Colonic mucosa (tissue), 4 donors: Measurements from ENCODE around the gene PRC1. TPM values are rescaled to one million over a fixed set of nuclear protein-coding genes. Genes with fewer than 3 reads are reported as not detected.
A peak's percentile ranks its signal among the peaks of the same experiment; 100 is the strongest.

Source experiments
- DNase-seq: peaks from one replicate; pipeline ENCODE4 v3.0.0-alpha.2; 2020
- H3K27ac ChIP-seq: fragments of 200-600 bp; one replicate; pipeline ENCODE4 v1.8.0; 2021
- H3K27me3 ChIP-seq: fragments of 200-600 bp; one replicate; pipeline ENCODE4 v1.8.0; 2021
- H3K36me3 ChIP-seq: fragments of 200-600 bp; one replicate; pipeline ENCODE4 v1.8.0; 2021
- H3K4me1 ChIP-seq: fragments of 200-600 bp; one replicate; pipeline ENCODE4 v1.8.0; 2021; ENCODE audit warnings: mild to moderate bottlenecking
- H3K4me3 ChIP-seq: fragments of 200-600 bp; one replicate; pipeline ENCODE4 v1.8.0; 2021
- H3K9ac ChIP-seq, 2 donors: one replicate each; pipeline ENCODE4 v1.7.0; 2013; ENCODE audit warnings: control low read depth in 2 of 2, low read depth in 2 of 2, low read length in 2 of 2
- H3K9me3 ChIP-seq: fragments of 200-600 bp; one replicate; pipeline ENCODE4 v1.8.0; 2021
- intact Hi-C: fragments of 100-400 bp; cut with DNase I; formaldehyde crosslinking; loops from one replicate; pipeline ENCODE4 v1.14.1; 2022
- total RNA-seq, 2 donors: library from RNA; stranded (reverse); fragmentation: NEBNext Ultra II Directional in 1 of 2; extraction: Animal tissue kit (Norgen Biotek cat#: 25700) in 1 of 2; gene quantifications; one replicate each; pipeline ENCODE4 v1.2.1, GENCODE V29; 2021
- TF ChIP-seq, protein P1 (sequence below): fragments of 200-600 bp; IDR thresholded peaks from one replicate; pipeline ENCODE4 v1.8.0; 2022; ENCODE audit warnings: antibody characterized with exemption, mild to moderate bottlenecking
- donor health status: healthy.
- donor health status: DM: no; HTN: no; CAD: no.
- donor health status: DM: no; HTN: no; CAD: no.

PRC1 gene
- total RNA-seq, 2 donors from 2014 or later: 44.3 to 114 TPM

DNA sequence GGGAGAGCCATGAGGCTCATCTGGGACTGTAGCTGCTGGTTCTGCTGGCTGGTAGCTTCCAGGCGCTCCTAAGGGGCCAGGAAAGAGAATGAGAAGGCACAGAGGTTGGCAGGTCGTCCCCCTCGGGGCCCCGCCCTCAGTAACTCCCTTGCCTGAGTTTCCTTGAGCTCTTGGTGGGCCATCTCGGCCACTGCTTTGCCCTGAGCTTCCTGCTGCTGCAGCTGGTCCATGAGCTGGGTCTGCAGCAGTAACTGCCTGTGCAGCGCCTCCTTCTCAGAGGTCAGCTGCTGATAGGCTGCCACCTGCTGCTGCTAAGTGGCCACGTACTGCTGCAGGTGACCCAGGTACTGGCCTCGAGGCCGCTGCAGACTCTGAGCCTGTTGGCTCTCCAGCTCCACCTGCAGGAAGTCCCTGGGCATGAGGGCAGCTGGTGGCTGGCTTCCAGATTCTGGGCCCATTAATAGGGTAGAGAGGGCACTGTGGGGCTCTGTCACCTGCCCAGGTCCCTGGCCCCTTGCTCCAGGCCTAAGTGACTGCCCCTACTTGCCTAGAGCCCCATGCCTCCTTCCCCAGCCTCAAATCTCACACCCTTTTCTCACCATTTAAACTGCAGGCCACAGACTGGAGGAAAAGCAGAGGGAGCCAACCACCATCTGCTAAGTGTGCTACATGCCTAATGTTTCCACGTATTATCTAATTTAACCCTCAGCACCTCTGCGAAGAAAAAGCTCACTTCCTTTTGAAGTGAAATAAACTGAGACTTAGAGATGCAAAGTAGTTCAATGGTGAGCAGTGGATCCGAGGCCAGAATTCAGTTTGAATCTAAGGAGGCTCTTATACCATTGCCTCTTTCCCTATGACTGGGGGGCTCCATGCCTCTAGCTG is 38.8 kb upstream of the PRC1 start:
- intact Hi-C loops: loop anchor here (5.0 kb wide), 1 partner anchor 76 kb away; no protein-coding TSS in a partner anchor
- Histone ChIP-seq H3K9me3 (no peaks in the 10 kb centered on the region), H3K27ac (no peak overlapping the region), H3K9ac (no peak overlapping the region), H3K4me3 (no peak overlapping the region), H3K4me1 (no peaks in the 10 kb centered on the region), H3K36me3 (no peaks in the 10 kb centered on the region), H3K27me3 (no peaks in the 10 kb centered on the region)
- peak; percentile 85 for DNase-seq
- TF ChIP-seq, protein P1, sequence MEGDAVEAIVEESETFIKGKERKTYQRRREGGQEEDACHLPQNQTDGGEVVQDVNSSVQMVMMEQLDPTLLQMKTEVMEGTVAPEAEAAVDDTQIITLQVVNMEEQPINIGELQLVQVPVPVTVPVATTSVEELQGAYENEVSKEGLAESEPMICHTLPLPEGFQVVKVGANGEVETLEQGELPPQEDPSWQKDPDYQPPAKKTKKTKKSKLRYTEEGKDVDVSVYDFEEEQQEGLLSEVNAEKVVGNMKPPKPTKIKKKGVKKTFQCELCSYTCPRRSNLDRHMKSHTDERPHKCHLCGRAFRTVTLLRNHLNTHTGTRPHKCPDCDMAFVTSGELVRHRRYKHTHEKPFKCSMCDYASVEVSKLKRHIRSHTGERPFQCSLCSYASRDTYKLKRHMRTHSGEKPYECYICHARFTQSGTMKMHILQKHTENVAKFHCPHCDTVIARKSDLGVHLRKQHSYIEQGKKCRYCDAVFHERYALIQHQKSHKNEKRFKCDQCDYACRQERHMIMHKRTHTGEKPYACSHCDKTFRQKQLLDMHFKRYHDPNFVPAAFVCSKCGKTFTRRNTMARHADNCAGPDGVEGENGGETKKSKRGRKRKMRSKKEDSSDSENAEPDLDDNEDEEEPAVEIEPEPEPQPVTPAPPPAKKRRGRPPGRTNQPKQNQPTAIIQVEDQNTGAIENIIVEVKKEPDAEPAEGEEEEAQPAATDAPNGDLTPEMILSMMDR: peak; percentile 85

DNA sequence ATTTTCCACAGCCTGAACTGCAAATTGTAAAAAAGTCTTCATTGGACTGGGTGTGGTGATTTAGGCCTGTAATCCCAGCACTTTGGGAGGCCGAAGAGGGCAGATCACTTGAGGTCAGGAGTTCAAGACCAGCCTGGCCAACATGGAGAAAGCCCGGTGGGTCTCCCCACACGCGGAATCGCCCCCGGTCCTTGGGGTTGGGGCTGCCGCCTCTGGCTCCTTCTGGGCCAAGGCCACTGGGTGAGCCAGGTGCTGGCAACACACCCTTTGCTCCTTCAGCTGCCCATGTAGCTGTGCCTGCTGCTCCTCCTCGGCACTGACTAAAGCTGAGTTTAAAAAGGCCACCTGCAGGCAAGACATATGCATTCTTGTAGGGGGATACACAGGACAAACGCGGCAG is 37.5 kb upstream of the PRC1 start:
- H3K27me3 ChIP-seq: no peaks in the 10 kb centered on the region
- TF ChIP-seq, protein P1: no peak
- H3K27ac ChIP-seq: no peak overlapping the region
- no peaks in the 10 kb centered on the region for H3K36me3 ChIP-seq
- H3K4me1 ChIP-seq: no peaks in the 10 kb centered on the region
- no peak overlapping the region for H3K4me3 ChIP-seq
- no peaks in the 10 kb centered on the region for H3K9me3 ChIP-seq
- intact Hi-C loops: loop anchor here (5.0 kb wide), 1 partner anchor 74 kb away; no protein-coding TSS in a partner anchor
- no peak for DNase-seq
- no peak overlapping the region for H3K9ac ChIP-seq

DNA sequence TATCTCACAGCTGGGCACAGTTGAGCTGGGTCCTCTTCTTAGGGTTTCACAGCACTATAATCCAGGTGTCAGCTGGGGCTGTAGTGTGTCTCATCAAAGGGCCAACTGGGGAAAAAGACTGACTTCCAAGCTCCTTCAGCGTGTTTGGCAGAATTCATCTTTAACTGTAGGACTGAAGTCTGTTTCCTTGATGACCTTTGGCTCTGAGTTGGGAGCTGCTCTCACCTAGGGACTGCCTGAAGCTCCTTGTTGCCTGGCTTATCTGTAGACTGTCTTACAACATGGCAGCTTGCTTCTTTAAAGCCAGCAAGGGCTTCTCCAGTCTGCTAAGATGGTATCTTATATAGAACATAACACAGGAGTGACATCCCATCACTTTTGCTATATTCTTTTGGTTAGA is 33.3 kb upstream of the PRC1 start:
- intact Hi-C loops: no loop called here
- Histone ChIP-seq H3K27me3 (no peaks in the 10 kb centered on the region), H3K9me3 (no peaks in the 10 kb centered on the region), H3K36me3 (no peaks in the 10 kb centered on the region), H3K4me1 (no peaks in the 10 kb centered on the region), H3K4me3 (no peak overlapping the region), H3K27ac (no peak overlapping the region), H3K9ac (no peak overlapping the region)
- no peak for DNase-seq
- TF ChIP-seq, protein P1: no peak

DNA sequence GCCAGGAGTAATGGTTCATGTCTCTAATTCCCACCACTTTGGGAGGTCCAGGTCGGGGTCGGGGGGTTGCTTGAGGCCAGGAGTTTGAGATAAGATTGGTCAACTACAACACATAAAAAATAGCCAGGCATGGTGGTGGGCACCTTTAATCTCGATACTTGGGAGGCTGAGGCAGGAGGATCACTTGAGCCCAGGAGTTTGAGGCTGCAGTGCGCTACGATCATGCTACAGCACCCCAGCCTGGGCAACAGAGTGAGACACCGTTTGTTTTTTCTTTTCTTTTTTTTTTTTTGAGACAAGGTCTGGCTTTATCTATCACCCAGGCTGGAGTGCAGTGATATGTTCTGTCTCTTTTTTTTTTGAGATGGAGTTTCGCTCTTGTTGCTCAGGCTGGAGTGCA is 29.4 kb upstream of the PRC1 start:
- Histone ChIP-seq H3K27ac (no peak overlapping the region), H3K4me3 (no peak overlapping the region), H3K27me3 (no peaks in the 10 kb centered on the region), H3K36me3 (no peaks in the 10 kb centered on the region), H3K4me1 (peaks cover 4% of the 10 kb centered on the region), H3K9ac (no peak overlapping the region), H3K9me3 (no peaks in the 10 kb centered on the region)
- no peak for DNase-seq
- TF ChIP-seq, protein P1: no peak
- intact Hi-C loops: no loop called here

DNA sequence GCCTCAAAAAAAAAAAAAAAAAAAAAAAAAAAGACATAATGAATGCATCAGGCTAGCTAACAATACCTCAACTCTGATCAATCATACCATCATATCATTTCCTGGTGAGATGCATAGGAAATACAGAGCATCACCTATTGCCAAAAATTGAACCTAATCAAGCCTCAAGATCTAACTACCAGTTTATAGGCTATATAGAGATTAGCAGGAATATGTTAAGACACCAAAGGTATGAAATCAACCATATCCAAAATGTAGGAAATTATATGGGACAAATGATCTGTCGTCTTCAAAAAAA is 28.4 kb upstream of the PRC1 start:
- H3K27ac ChIP-seq: peak overlapping the region; percentile 41
- no peaks in the 10 kb centered on the region for H3K9me3 ChIP-seq
- intact Hi-C loops: no loop called here
- no peaks in the 10 kb centered on the region for H3K36me3 ChIP-seq
- H3K4me3 ChIP-seq: peak overlapping the region; percentile 91
- DNase-seq: no peak
- H3K9ac ChIP-seq: peak overlapping the region; percentile 44 to 84
- H3K4me1 ChIP-seq: peaks cover 4% of the 10 kb centered on the region
- H3K27me3 ChIP-seq: no peaks in the 10 kb centered on the region
- TF ChIP-seq, protein P1: no peak
